Measurements from ENCODE around the gene PAGR1. TPM values are rescaled to one million over a fixed set of nuclear protein-coding genes. Genes with fewer than 3 reads are reported as not detected.

The PAGR1 gene
- total and polyA plus RNA-seq, 9 of the 15 experiments (the other 6 are each of a cell fraction or from before 2014, with no cell fraction given): 1.4 to 58.2 (median 16.8) TPM

- H3K9ac ChIP-seq (ENCODE audit: insufficient read depth in 1 of 2, low read depth in 2 of 2, low read length in 2 of 2): no peak overlapping the region
- no peak overlapping the region for H3K4me2 ChIP-seq (ENCODE audit: insufficient read depth, low read length)
- in situ Hi-C loops (cut with MboI) (no loop called here), intact Hi-C loops (cut with micrococcal nuclease) (no loop called here)
- POLR2A ChIA-PET: interaction anchor here (0.8 kb wide), 1 partner anchor 46 kb away, joined by 4 read pairs; the partner anchor contains the start of gene PRRT2
- 60% methylated on average over 7 of the region's 7 CpGs for WGBS (ENCODE audit: insufficient coverage, low coverage, missing lambda C conversion rate)
- H2AFZ ChIP-seq (ENCODE audit: low read depth, low read length): no peak overlapping the region
- CTCF ChIA-PET (ENCODE audit: low intra/inter-chr PET ratio): no interaction called here
- TF ChIP-seq SETDB1 (IDR thresholded peaks at IDR 0.05; ENCODE audit: low read length) (no peak), EGR1 (conservative IDR thresholded peaks at IDR 0.05) (no peak), FOXK1 (CRISPR knock-in tag; IDR thresholded peaks at IDR 0.05; ENCODE audit: borderline replicate concordance) (no peak)
- FAIRE-seq: no peak
- no peaks in the 10 kb centered on the region for H3K27me3 ChIP-seq (ENCODE audit: control insufficient read depth in 2 of 2, insufficient read depth in 2 of 2, low read length in 2 of 2)
- ATAC-seq: no peak
- H4K20me1 ChIP-seq (replicated peaks; ENCODE audit: control insufficient read depth, insufficient read depth, low read length): no peaks in the 10 kb centered on the region
- peaks cover 27% of the 10 kb centered on the region; the same call in 2 of the 3 replicates for H3K36me3 ChIP-seq (ENCODE audit: control insufficient read depth, insufficient read depth, low read length)
- H3K9me3 ChIP-seq (replicated peaks; ENCODE audit: control insufficient read depth, insufficient read depth, low read depth, low read length): no peaks in the 10 kb centered on the region
- no peak for DNase-seq (ENCODE audit: extremely low read depth in 1 of 4, low spot score in 3 of 4)
- no TSS peak for BruUV-seq (replicated peaks)
- no peak overlapping the region for H3K27ac ChIP-seq (ENCODE audit: extremely low read depth, low read depth, low read length)
- H3K9me1 ChIP-seq (ENCODE audit: control insufficient read depth, insufficient read depth, low read length): no peaks in the 10 kb centered on the region
- H3K79me2 ChIP-seq (ENCODE audit: control insufficient read depth, insufficient read depth, low read length): peaks cover 4% of the 10 kb centered on the region; the same call in 2 of the 3 replicates
- H3K4me3 ChIP-seq: no peak overlapping the region
- peaks cover 4 to 13% of the 10 kb centered on the region in 2 experiments; a peak in 3 of 5 replicates for H3K4me1 ChIP-seq (replicated peaks in 1 of 2; ENCODE audit: control insufficient read depth in 2 of 2, insufficient read depth in 2 of 2, low read length in 2 of 2)
These were observed 41.3 kb downstream of the PAGR1 start for GRCh38 chr16:29857133-29857760.

- Histone ChIP-seq H3K79me2 (ENCODE audit: control insufficient read depth, insufficient read depth, low read length) (peaks cover 11% of the 10 kb centered on the region; the same call in 2 of the 3 replicates), H4K20me1 (replicated peaks; ENCODE audit: control insufficient read depth, insufficient read depth, low read length) (no peaks in the 10 kb centered on the region), H3K9me3 (replicated peaks; ENCODE audit: control insufficient read depth, insufficient read depth, low read depth, low read length) (no peaks in the 10 kb centered on the region), H3K4me3 (no peak overlapping the region), H3K4me1 (replicated peaks in 1 of 2; ENCODE audit: control insufficient read depth in 2 of 2, insufficient read depth in 2 of 2, low read length in 2 of 2) (peaks cover 4 to 21% of the 10 kb centered on the region in 2 experiments; a peak in 3 of 5 replicates), H3K27ac (ENCODE audit: extremely low read depth, low read depth, low read length) (no peak overlapping the region), H3K9me1 (ENCODE audit: control insufficient read depth, insufficient read depth, low read length) (no peaks in the 10 kb centered on the region), H3K4me2 (ENCODE audit: insufficient read depth, low read length) (no peak overlapping the region), H3K9ac (ENCODE audit: insufficient read depth in 1 of 2, low read depth in 2 of 2, low read length in 2 of 2) (no peak overlapping the region), H3K36me3 (ENCODE audit: control insufficient read depth, insufficient read depth, low read length) (peaks cover 27% of the 10 kb centered on the region; the same call in 2 of the 3 replicates), H2AFZ (ENCODE audit: low read depth, low read length) (no peak overlapping the region), H3K27me3 (ENCODE audit: control insufficient read depth in 2 of 2, insufficient read depth in 2 of 2, low read length in 2 of 2) (no peaks in the 10 kb centered on the region)
- ChIA-PET POLR2A (interaction anchor here (1.1 kb wide), 1 partner anchor 10 kb away, joined by 3 read pairs; no protein-coding TSS in a partner anchor), CTCF (ENCODE audit: low intra/inter-chr PET ratio) (no interaction called here)
- intact Hi-C loops (cut with micrococcal nuclease): no loop called here
- in situ Hi-C loops (cut with MboI): no loop called here
- no peak for FAIRE-seq
- no peak for DNase-seq (ENCODE audit: extremely low read depth in 1 of 4, low spot score in 3 of 4)
- no TSS peak for BruUV-seq (replicated peaks)
- no peak for TF ChIP-seq HNRNPK (IDR thresholded peaks at IDR 0.05; ENCODE audit: low read depth, low read length, poor library complexity, severe bottlenecking)
- no peak for TF ChIP-seq BCL6 (CRISPR knock-in tag; IDR thresholded peaks at IDR 0.05)
- TF ChIP-seq ZNF23 (CRISPR knock-in tag; IDR thresholded peaks at IDR 0.05): no peak
- TF ChIP-seq GTF2B (IDR thresholded peaks at IDR 0.05; ENCODE audit: extremely low read depth, insufficient read length): no peak
- no peak for TF ChIP-seq RBM14 (IDR thresholded peaks at IDR 0.05; ENCODE audit: borderline replicate concordance, insufficient read depth, low read depth, low read length)
- WGBS (ENCODE audit: insufficient coverage, low coverage, missing lambda C conversion rate): 84% methylated on average over 9 of the region's 10 CpGs
- ATAC-seq: no peak
These were observed 42.3 kb downstream of the PAGR1 start for GRCh38 chr16:29858149-29858849.

Data from K562 (cell line).